SK-N-SH treated with all-trans-retinoic acid at 6 μM for 48 hours (cell line): Measurements from ENCODE around the gene LIG1.

Experiments
- ATAC-seq: fragments of 200-7000 bp; cut with Tn5 transposase; 3 replicates; pipeline ENCODE4 v1.9.1; 2020; ENCODE audit warnings: mild to moderate bottlenecking, moderate library complexity
- ARNTL ChIP-seq: fragments of 450-650 bp; formaldehyde crosslinking; IDR thresholded peaks from 2 replicates; pipeline ENCODE4 v1.5.0; 2020; ENCODE audit warnings: low read depth, mild to moderate bottlenecking, moderate library complexity, borderline replicate concordance
- BACH2 ChIP-seq: fragments of 250-450 bp; sonication (Bioruptor Pico); IDR thresholded peaks from 2 replicates; pipeline ENCODE4 v1.9.0; 2021; ENCODE audit warnings: mild to moderate bottlenecking, borderline replicate concordance
- CREB5 ChIP-seq: fragments of 250-450 bp; sonication (Bioruptor Pico); IDR thresholded peaks from 2 replicates; pipeline ENCODE4 v1.5.1; 2020; ENCODE audit warnings: low read depth, mild to moderate bottlenecking, moderate library complexity
- CSDC2 ChIP-seq: fragments of 250-450 bp; sonication (Bioruptor Pico); IDR thresholded peaks from 2 replicates; pipeline ENCODE4 v1.5.0; 2020; ENCODE audit warnings: mild to moderate bottlenecking, moderate library complexity
- CSRNP3 ChIP-seq: fragments of 250-450 bp; sonication (Bioruptor Pico); IDR thresholded peaks from 2 replicates; pipeline ENCODE4 v1.5.1; 2021; ENCODE audit warnings: mild to moderate bottlenecking, moderate library complexity
- ESRRG ChIP-seq: fragments of 250-450 bp; sonication (Bioruptor Pico); IDR thresholded peaks from 2 replicates; pipeline ENCODE4 v1.6.1; 2021; ENCODE audit warnings: mild to moderate bottlenecking
- ISL1 ChIP-seq: fragments of 250-450 bp; sonication (Bioruptor Pico); IDR thresholded peaks from 2 replicates; pipeline ENCODE4 v2.1.2; 2022; ENCODE audit warnings: mild to moderate bottlenecking, moderate library complexity
- PATZ1 ChIP-seq: fragments of 250-450 bp; sonication (Bioruptor Pico); IDR thresholded peaks from 2 replicates; pipeline ENCODE4 v1.8.0; 2020; ENCODE audit warnings: mild to moderate bottlenecking, moderate library complexity, borderline replicate concordance
- PPARA ChIP-seq: fragments of 250-450 bp; sonication (Bioruptor Pico); IDR thresholded peaks from 2 replicates; pipeline ENCODE4 v1.5.0; 2020; ENCODE audit warnings: mild to moderate bottlenecking, borderline replicate concordance
- RARB ChIP-seq: fragments of 250-450 bp; sonication (Bioruptor Pico); IDR thresholded peaks from 2 replicates; pipeline ENCODE4 v1.8.0; 2021; ENCODE audit warnings: mild to moderate bottlenecking, moderate library complexity
- SNAI2 ChIP-seq: fragments of 250-450 bp; sonication (Bioruptor Pico); IDR thresholded peaks from 2 replicates; pipeline ENCODE4 v1.5.0; 2020; ENCODE audit warnings: mild to moderate bottlenecking, moderate library complexity
- TCF4 ChIP-seq: fragments of 250-450 bp; sonication (Bioruptor Pico); IDR thresholded peaks from 2 replicates; pipeline ENCODE4 v1.8.0; 2021; ENCODE audit warnings: mild to moderate bottlenecking, moderate library complexity, borderline replicate concordance
- TOX ChIP-seq: fragments of 250-450 bp; sonication (Bioruptor Pico); IDR thresholded peaks from 2 replicates; pipeline ENCODE4 v1.8.0; 2021; ENCODE audit warnings: mild to moderate bottlenecking, moderate library complexity, borderline replicate concordance
- TSHZ2 ChIP-seq: fragments of 250-450 bp; sonication (Bioruptor Pico); IDR thresholded peaks from 2 replicates; pipeline ENCODE4 v1.5.0; 2020; ENCODE audit warnings: mild to moderate bottlenecking, moderate library complexity
- ZC3H10 ChIP-seq: fragments of 250-450 bp; sonication (Bioruptor Pico); IDR thresholded peaks from 2 replicates; pipeline ENCODE4 v1.5.1; 2021; ENCODE audit warnings: mild to moderate bottlenecking, moderate library complexity
- ZFP3 ChIP-seq: fragments of 250-450 bp; sonication (Bioruptor Pico); IDR thresholded peaks from 2 replicates; pipeline ENCODE4 v1.5.0; 2020; ENCODE audit warnings: mild to moderate bottlenecking, moderate library complexity
- ZFP30 ChIP-seq: fragments of 450-650 bp; formaldehyde crosslinking; IDR thresholded peaks from 2 replicates; pipeline ENCODE4 v1.5.0; 2022; ENCODE audit warnings: mild to moderate bottlenecking, moderate library complexity
- ZNF565 ChIP-seq: fragments of 450-650 bp; formaldehyde crosslinking; conservative IDR thresholded peaks from 2 replicates; pipeline ENCODE4 v1.5.0; 2020; ENCODE audit warnings: low read depth, mild to moderate bottlenecking, moderate library complexity
- ZNF70 ChIP-seq: fragments of 450-650 bp; formaldehyde crosslinking; IDR thresholded peaks from 2 replicates; pipeline ENCODE4 v1.5.0; 2020; ENCODE audit warnings: mild to moderate bottlenecking, moderate library complexity
- ZNF8 ChIP-seq: fragments of 450-650 bp; formaldehyde crosslinking; IDR thresholded peaks from 2 replicates; pipeline ENCODE4 v1.5.0; 2020; ENCODE audit warnings: mild to moderate bottlenecking, moderate library complexity

The LIG1 gene

GRCh38 chr19:48181505-48181904, 11.4 kb upstream of the LIG1 start:
- TF ChIP-seq CSRNP3 (CRISPR knock-in tag) (no peak), ZNF565 (CRISPR knock-in tag) (no peak), TSHZ2 (CRISPR knock-in tag) (no peak), ZC3H10 (CRISPR knock-in tag) (no peak), TOX (no peak), SNAI2 (CRISPR knock-in tag) (no peak), RARB (CRISPR knock-in tag) (no peak), BACH2 (CRISPR knock-in tag) (no peak), PPARA (no peak), ARNTL (no peak), PATZ1 (CRISPR knock-in tag) (no peak)

GRCh38 chr19:48176226-48176625, 6.1 kb upstream of the LIG1 start:
- ATAC-seq: no peak
- TF ChIP-seq ZNF8 (CRISPR knock-in tag) (no peak), TOX (no peak), ZNF70 (no peak), CSRNP3 (CRISPR knock-in tag) (no peak), CREB5 (CRISPR knock-in tag) (no peak), ZFP30 (CRISPR knock-in tag) (no peak), ARNTL (no peak), SNAI2 (CRISPR knock-in tag) (no peak), ISL1 (CRISPR knock-in tag) (no peak), PPARA (no peak), ZNF565 (CRISPR knock-in tag) (no peak), ESRRG (CRISPR knock-in tag) (no peak), BACH2 (CRISPR knock-in tag) (no peak), RARB (CRISPR knock-in tag) (no peak), CSDC2 (CRISPR knock-in tag) (no peak), PATZ1 (CRISPR knock-in tag) (no peak), TCF4 (CRISPR knock-in tag) (no peak), ZFP3 (CRISPR knock-in tag) (no peak), TSHZ2 (CRISPR knock-in tag) (no peak)

More at GRCh38 chr19:48181505-48181904, 11.4 kb upstream of the LIG1 start:
- ATAC-seq: no peak
